NCI-H187 (cell line): ENCODE measurements around the gene TNRC6A.
"Not testable (repeated sequence)": the region's sequence is repeated elsewhere in the genome, so short reads cannot be mapped to it uniquely, and the experiment has no call there.

Source experiments
- DNase-seq, 2 experiments: peaks; one replicate each; lab custom pipeline; 2025; lab: John Stamatoyannopoulos, UW

The TNRC6A gene

DNA sequence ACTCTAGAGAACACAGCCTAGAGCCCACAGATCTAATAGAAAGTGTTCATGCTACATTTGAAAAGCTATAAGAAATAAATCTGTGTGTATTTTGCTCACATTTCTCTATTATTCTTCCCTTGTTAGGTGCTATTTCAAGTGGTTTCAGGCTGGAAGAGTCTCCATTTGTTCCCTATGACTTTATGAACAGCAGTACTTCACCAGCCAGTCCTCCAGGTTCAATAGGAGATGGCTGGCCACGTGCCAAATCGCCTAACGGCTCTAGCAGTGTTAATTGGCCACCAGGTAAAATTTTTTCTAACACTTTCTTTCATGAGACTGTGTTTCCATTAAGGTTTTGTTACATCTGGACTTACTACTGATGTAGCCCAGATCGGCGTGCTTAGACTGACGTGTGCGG is 85.6 kb downstream of the TNRC6A start:
- no peak for DNase-seq

DNA sequence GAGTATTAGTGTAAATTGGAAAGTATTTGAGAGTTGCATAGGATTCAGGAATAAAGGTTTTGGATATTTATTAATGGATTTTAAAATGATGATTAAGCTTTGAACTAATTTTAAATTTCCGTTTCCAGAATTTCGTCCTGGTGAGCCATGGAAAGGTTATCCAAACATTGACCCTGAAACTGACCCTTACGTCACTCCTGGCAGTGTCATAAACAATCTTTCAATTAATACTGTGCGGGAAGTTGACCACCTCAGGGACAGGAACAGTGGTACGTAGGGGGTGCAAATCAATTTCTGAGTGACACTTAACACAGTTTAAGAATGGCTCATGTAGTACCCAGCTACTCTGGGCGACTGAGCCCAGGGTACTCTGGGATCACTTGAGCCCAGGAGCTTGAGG is 87.2 kb downstream of the TNRC6A start:
- DNase-seq, result no peak

DNA sequence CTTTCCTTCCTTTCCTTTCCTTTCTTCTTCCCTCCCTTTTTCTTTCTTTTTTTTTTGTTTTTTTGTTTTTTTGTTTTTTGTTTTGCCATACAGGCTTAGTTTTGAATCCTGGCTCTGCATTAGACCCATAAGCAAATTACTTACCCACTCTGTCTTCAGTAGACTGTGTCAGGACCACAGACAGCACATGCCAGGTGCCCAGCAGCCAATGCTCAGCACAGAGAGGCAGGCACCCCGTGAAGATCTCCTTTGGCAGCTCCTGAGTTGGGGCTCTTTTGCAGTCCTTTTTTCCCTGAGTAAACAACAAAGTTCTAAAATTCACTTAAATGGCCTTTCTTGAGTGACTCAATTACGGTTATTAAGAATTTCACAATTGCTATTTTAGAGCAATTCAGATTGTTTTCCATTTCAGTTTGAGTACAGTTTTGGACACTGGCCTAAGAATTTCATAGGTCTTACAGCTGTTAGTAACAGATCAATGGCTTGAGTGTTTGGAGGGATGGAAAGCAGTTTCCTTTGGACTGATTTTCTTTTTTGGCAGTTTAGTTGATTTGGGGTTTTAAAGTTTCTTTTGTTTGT is 90.1 kb downstream of the TNRC6A start:
- DNase-seq, result no peak

DNA sequence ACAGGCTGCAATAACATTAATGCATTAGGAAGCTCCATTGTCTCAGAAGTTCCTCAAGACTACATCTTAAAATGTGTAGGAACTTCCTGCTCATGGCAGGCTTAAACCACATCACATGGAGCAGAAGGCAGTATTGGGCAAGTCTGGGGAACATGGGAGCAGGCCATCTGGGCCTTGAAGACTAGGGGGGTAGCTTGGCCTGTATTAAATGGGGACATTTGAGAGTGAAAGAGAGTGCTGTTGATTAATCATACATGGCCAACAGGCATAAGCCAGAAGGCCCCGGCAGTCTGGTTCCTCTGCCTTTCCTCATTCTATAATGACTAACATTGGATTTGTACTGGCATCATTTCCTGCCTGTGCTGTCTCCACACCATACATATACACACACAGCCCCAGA is 91.1 kb downstream of the TNRC6A start:
- no peak for DNase-seq

DNA sequence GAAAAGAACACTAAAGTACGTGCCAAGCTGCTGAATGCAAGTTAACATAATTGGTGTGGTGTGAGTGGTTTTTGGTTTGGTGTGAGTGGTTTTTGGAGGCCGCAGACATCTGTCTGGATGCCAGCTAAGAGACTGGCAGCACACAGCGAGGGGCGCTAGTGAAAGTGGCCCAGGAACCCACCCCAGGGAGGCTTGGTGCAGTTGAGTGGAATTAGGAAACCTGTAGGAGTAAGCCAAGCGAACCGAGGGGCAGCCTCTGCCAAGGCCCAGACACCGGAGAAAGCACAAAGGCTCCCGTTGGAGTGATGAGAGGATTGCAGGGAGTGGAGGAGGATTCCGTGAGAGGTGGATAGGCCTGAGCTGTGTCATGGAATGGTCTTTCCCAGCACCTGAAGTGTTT is 91.7 kb downstream of the TNRC6A start:
- no peak for DNase-seq

DNA sequence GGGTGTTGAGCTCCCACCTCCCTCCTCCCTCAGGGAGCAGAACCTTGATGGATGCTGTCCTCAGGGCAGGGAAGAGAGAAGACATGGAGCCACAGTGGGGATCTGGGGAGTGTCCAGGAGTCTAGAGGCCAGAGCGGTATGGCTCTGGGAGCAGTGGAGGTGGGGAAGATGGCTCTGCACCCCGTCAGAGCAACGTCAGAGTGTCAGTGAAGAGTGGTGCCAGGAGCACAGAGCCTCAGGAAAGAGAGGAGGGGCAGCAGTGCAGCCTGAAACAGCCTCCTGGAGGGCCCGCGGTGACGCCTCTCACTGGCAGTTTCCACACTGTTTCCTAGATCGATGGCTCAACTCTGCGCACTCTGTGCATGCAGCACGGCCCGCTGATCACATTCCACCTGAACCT is 93.1 kb downstream of the TNRC6A start:
- DNase-seq, result no peak

DNA sequence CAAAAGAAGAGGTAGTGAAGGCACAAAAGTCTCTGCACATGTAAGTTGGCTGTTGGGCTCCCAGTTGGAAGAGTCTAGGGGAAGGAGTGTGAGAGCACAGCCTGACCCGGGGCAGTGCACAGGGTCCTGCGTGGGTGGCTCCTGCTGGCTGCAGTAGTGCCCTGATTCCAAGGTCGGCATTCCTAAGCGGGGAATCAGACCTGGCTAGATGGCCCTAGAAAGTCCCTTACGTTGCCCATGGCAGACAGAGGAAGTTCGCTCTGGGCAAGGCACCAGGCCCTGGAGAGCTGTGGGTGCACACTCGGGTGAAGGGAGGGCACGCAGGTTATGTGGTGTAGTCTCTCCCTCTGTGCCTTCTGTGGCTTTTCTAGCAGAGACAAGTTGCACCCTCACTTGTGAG is 93.5 kb downstream of the TNRC6A start:
- no peak for DNase-seq

DNA sequence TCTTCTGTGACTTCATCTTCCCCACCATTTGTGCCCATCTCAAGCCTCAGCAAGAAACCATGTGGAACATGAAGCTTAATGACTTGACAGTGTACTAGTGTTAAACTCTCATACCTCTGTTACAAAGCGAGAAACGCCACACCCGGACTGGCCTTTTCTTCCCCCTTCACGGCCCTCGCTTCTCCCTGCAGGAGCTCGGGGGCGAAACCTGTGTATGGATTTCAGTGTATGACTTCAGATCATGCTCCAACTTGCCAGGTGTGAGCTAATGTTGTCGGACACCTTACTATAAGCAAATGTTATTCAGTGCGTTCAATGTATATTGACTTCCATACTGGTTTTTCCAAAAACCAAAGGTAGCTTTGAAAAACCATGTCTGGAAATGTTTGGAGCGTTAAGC is 96.2 kb downstream of the TNRC6A start:
- no peak for DNase-seq

DNA sequence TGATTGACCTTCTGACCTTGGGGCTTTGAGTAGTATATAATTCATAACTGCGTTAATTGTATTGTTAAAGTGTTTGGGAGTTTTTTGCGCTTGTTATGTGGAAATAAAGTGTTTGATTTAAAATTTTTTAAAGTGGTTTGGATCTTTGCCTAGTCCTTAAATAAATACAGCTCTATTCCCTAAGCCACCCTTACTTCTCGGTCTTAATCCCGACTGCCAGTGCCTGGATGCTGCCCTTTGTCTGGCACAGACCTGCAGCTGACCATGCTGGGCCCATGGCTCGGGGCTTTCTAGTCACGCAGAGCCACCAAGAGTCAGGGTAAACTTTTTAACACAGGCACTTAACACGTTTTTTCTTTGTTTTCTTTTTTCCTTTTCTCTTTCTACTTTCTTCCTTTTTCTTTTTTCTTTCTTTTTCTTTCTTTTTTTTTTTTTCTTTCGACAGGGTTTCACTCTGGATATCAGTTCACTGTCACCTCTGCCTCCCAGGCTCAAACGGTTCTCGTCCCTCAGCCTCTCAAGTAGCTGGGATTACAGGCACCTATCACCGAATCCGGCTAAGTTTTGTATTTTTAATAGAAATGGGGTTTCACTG is 96.7 kb downstream of the TNRC6A start:
- no peak for DNase-seq

DNA sequence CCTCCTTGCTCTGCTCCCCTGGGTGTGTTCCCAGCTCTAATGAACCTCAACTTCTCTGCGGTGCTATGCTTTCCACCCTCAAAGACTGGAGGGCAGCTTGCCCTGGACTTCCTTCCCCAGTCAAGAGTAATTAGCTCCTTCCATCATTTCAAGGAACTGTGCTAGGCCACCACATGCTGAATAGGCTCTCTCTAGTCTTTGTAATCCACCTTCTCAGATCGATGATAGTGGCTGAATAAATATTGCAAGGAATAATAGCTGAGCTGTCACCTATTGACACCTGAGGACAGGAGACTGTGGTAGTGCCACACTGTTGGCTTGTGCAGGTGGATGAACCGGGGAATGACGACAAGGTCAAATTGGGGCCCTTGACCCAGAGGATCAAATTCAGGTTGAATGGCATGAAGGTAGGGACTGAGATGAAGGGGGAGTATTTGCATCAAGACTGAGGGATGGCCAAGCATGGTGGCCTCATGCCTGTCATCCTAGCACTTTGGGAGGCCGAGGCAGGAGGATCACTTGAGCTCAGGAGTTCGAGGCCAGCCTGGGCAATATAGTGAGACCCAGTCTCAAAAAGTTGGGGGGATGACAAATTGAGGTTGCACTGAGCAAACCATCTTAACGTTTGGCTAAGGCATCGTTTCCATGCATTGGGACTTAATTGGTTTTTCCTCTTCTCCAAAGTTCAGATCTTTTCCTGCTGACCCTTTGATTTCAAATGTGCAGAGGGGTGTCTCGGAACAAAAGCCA is 97.5 kb downstream of the TNRC6A start:
- DNase-seq, result no peak

DNA sequence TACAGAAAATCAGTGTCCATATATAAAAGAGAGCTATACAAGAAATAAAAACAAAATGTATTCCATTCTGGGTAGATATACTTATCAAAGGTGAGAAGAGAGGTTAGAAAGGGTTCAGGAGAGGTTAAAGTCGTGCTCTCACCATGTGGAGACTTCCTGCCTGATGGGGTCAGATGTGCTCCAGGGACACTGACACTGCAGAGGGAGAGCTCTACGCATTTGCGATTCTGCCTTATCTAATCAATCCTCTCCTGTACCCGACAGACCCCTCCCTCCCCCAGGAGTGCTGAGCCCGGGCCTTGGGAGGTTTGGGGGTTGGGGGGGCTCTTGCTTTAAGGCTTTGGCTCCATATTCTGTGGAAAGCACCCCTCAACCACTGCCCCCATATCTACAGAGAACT is 99.7 kb downstream of the TNRC6A start:
- DNase-seq, result no peak

DNA sequence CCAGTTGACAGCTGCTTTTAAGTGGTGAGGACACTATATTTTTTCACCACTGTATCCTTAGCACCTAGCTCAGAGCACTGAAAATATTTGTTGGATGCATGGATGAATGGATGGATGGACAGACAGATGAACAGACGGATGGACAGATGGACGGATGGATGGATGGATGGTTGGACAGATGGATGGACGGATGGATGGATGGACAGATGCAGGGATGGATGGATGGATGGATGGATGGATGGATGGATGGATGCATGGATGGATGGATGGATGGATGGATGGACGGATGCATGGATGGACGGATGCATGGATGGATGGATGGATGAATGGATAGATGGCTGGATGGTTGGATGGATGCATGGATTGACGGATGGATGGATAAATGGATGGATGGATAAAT is 103.9 kb downstream of the TNRC6A start:
- no peak for DNase-seq

DNA sequence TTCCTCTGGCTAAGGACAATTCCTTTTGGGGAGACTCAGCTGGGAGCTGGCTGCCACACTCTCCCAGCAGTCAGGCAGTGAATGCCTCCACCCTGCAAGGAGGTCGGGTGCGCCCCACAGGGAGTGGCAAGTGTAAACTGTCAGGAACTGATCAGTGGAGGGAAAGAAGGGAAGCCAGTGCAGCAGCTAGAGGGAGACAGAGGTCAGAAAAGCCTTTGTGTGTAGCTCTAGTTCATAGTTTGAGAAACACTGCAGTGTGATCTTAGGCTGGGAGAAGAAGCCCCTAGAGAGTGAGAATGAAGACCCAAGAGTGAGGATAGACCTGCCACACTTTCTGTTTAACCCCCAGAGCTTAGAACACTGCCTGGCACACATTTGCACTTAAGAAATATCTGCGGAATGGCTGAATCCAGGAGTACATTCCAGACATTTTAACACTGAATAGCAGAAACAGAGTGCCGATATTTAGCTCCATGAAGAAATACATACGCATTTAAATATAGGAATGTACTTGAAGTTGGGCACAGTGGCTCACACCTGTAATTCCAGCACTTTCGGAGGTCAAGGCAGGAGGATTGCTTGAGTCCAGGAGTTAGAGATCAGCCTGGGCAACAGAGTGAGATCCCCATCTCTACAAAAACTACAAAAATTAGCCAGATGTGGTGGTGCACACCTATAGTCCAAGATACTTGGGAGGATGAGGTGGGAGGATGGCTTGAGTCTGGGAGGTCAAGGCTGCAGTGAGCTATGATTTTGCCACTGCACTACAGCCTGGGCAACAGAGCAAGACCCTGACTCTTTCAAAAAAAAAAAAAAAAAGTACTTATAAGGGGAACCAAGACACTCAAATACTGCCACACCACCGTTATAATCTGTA is 105.2 kb downstream of the TNRC6A start:
- DNase-seq, result no peak

DNA sequence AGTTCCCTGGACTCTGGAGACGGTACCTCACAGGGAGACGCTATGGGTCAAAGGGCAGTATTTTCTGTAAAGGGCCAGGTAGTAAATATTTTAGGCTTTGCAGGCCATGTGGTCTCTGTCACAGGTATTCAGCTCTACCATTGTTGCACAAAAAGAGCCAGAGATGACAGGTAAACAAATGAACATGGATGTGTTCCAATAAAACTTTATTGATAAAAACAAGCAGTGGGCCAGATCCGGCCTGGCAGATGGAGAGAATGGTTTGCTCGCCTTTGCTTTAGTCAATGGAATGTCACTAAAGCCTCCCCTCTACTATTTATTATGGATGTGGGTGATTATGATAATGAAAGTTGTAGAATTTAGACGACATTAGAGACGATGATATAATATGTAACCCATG is 107.4 kb downstream of the TNRC6A start:
- DNase-seq, result no peak

DNA sequence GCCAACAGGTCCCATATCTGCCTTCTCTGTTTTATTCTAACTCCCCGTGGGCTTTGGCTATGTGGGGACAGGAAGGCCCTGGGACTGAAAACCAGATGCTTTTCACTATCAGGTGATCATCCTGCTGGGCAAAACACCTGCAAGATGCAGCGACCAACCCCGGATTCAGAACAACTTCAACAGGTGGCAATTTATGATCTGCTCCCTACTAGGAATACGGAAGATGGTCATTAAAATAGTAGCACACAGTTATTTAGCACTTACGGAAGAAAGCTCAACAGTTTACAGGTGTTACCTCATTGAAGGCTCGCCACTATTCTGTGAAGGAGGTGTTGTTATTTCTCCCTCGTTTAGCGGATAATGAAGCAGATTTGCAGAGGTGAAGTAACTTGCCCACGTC is 108.5 kb downstream of the TNRC6A start:
- DNase-seq, result no peak

DNA sequence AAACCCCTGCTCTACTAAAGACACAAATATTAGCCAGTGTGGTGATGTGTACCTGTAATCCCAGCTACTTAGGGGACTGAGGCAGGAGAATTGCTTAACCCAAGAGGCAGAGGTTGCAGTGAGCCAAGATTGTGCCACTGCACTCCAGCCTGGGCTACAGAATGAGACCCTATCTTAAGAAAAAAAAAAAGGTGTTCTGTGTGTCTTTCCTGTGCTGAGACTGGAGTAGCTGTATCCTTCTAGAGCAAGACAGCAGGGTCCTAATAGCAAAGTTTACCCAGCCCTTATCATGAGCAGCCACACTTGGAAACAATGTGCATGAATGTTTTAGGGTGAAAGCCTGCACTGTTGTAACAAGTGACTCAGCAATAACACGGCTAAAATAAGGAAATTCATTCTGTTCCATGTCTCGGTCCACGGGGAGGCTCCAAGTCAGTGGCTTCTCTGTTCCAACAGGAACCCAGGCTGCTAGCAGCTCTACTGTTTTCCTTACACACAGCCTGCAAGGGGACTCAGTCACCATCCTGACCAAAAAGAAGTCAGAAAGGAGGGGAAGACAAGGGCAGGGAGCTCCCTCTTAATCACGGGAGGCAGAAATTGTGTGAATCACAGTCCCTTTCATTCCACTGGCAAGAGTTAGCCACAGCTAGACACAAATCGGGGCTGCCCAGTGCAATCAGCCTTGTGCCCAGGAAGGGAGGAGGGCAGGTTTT is 109.3 kb downstream of the TNRC6A start:
- no peak for DNase-seq

DNA sequence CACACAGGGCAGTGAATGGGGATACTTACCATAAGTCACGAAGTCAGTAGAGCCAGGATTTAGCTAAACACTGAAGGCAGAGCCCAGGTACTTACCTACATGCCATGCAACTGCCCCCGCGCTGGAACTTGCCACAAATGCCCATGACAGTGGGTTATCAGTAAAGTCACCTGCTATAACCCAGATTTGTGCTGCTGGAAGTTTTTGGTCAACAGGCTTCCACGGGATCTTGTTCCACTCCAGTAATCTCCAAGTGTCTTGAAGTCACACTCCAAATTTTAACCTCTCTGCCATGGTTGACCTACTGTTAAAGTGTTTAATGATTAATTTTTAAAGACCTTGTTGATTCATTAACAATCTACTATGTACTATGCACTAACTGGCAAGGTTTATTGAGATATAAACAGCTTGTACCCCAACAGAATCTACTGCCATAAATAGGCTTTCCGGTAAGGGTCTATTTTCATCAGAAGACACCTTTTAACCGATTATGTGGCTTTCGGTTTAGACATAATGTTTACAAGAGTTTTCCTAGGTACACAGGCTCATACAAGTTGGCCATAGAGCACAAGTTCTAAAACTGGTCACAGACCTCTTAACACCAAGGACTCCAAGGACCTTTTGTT is 110.0 kb downstream of the TNRC6A start:
- no peak for DNase-seq

DNA sequence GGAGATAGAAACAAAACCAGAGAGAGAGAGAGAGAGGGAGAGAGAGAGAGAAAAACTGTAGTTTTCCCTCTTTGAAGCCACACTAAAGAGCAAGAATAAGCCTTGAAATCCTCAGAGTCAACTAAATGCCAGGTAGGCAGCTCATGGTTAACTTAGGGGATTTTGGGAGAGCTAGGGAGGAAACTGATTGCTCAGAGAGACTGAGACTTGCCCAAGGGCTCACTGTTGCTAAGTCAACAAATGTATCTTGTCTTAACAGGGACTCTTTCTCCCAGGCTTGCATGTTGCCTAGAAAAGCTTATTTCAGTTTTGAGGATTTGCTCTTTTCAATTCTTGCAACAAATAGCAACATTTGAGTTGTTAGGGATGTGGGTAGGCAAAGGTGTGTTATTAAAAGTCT is 111.8 kb downstream of the TNRC6A start:
- no peak for DNase-seq

DNA sequence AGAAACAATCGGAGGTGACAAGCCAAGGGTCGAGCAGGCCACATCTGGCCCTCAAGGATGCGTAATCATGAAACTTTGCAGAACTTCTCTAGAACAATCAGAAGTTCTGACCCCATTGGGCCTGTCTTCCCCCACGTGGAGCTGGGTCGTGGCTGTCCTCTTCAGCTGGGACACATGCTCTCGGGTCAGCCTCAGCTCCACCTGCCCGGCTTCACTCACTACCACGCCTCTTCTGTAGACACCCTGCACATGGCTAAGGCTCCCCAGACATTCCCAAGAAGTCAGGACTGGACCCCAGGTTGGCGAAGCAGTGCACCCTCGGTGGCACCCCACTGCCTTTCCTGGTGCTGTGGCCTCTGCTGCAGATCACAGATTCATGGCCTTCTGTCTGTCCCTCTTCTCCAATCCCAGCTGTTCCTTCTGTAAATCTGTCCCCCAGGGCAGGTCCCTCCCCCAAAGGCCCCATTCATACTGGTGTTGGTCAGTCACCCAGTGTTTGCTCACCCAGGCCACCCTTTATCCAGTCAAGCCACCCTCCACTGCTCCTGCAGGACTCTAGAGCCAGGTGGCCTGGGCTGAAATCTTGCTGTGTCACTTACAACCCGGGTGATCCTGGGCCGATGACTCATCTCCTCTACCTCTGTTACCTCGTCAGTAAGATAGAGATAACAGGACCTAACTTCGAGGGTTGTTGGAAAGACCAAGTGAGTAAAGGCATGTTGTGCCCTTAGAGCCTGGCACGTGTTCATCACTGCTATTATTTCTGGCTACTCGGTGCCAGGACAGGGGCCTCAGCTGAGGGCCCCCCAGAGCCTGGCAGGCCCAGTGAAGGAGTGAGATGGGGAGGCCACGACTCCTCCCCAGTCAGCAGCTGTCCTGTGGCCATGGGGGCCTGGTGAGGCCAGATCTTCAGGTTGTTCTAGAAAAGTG is 114.9 kb downstream of the TNRC6A start:
- no peak for DNase-seq

DNA sequence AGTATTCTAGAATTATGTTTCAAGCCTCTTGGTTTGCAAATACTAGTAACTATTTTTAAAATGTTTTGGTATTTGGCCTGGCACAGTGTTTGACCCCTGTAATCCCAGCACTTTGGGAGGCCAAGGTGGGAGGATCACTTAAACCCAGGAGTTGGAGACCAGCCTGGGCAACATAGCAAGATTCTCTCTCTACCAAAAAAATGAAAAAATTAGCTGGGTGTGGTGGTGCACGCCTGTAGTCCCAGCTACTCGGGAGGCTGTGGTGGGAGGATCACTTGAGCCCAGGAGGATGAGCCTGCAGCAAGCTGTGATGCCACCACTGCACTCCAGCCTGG is 115.5 kb downstream of the TNRC6A start:
- not testable (repeated sequence) for DNase-seq
